GM20431 (cell line): ENCODE results near the gene TMTC1.

Experiments
- in situ Hi-C: fragments of 300-500 bp; cut with MseI, MboI; formaldehyde crosslinking; loops from one replicate; pipeline ENCODE4 v1.15.0; 2020; ENCODE audit warnings: low sequenced_read_pairs; ENCODE audit not compliant: unreplicated experiment

TMTC1 gene

DNA sequence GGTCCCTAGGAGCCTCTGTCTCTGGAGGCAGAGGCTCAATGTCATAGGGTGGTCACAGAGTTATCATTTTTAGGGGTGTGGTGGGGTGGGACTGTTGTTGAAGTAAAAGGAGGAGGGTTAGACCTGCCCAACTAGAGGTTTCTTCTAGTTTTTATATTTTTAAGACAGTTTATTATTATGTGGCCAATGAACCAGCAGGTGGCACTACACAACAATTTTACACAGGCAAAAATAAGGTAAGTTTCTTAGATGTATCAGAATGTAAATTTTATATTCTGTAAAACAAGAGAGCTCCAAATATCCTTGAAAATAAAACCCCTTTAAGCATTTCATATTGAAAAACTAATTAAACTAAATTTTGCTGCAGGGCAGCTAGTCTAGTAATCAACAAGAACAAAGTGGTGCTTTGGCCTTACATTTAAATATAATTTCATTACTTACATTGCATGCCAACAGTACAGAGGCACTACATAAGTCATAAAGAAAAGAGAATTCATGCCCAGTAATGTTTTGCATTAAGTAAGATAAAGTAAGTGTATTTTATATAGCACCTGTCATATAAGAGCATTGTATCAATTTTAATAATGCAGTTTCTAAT, 264.1 kb downstream of the TMTC1 start:
- in situ Hi-C loops: loop anchor here (25.0 kb wide), 1 partner anchor 768 kb away; no protein-coding TSS in a partner anchor

DNA sequence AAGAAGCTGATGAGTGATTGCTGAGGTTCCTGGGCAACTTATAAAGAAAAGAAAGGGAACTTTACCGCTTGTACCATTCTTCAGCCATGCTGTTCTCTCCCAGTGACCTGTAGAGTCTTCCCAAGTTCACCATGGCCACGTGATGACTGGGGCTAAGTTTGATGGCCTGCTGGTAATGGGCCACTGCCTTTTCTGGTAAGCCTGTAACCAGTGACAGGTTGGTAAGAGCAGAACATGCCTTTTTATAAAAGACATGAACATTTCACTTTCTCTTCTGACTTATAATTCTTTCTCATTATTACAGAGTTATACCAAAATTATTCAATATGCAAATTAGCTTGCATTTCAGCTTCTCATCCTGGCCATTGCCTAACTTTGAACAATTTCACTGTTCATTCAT, 265.3 kb downstream of the TMTC1 start:
- in situ Hi-C loops: loop anchor here (25.0 kb wide), 1 partner anchor 769 kb away; no protein-coding TSS in a partner anchor

GRCh38 chr12:29517264-29517663, 266.5 kb downstream of the TMTC1 start:
- in situ Hi-C loops: loop anchor here (25.0 kb wide), 1 partner anchor 770 kb away; no protein-coding TSS in a partner anchor

DNA sequence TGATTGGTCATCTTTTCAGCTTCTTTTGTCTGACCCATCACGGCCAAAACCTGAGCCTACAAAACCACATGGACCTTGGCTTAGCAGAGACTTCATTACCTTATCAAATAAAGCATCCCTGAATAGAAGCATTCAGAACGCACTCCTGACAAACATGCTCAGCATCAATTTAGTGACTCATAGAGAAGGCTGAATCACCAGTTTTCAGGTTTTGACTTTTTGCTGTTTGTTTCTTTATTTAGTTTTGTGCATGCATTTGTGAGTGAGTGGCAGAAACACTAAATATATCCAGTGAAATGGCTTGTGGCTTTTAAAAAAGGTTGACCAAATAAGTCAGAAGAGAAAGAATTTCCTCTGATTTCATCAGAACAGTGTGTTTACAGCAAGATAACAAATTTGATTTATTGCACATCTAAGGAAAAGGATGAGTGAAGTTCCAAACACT, 267.3 kb downstream of the TMTC1 start:
- in situ Hi-C loops: loop anchor here (25.0 kb wide), 1 partner anchor 771 kb away; no protein-coding TSS in a partner anchor

- in situ Hi-C loops: loop anchor here (25.0 kb wide), 1 partner anchor 777 kb away; no protein-coding TSS in a partner anchor
These were observed 273.1 kb downstream of the TMTC1 start for GRCh38 chr12:29510591-29511185.

DNA sequence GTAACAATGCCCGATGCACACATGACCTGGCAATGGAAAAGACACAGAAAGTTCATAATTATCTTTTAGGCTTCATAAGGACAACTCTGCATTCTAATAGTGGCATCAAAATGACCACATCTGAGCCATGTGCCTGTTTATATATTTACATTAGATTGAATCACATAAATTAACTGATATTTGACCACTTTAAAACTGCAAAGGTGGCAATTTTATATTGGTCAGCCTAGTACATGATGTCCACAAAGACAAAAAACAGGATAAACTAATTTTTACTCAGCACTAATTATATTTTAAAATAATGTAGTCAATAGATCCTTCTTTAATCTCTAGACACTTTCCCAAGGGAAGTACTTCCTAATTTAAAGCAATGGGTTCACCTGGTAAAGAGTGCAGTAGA, 274.2 kb downstream of the TMTC1 start:
- in situ Hi-C loops: loop anchor here (25.0 kb wide), 1 partner anchor 778 kb away; no protein-coding TSS in a partner anchor

GRCh38 chr12:29508949-29509348, 274.8 kb downstream of the TMTC1 start:
- in situ Hi-C loops: loop anchor here (25.0 kb wide), 1 partner anchor 778 kb away; no protein-coding TSS in a partner anchor

DNA sequence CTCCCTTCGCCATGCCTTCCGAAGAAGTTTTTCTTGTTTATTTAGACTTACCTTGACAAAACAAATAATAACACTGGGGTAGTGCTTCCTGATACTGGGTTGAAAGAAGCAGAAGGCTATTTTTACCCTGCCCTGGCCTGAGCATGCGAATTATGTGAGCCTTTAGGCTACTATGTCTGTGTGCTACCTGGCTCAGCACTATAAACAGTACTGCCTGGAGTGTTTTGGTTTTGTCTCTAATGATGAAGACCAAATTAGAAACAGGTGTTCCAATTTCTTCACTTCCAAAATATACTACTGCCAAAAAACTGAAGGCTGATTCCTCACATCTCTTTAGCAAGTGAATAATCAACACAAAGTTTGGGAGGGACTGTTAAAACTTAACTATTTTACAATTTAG, 278.6 kb downstream of the TMTC1 start:
- in situ Hi-C loops: loop anchor here (25.0 kb wide), 1 partner anchor 782 kb away; no protein-coding TSS in a partner anchor

DNA sequence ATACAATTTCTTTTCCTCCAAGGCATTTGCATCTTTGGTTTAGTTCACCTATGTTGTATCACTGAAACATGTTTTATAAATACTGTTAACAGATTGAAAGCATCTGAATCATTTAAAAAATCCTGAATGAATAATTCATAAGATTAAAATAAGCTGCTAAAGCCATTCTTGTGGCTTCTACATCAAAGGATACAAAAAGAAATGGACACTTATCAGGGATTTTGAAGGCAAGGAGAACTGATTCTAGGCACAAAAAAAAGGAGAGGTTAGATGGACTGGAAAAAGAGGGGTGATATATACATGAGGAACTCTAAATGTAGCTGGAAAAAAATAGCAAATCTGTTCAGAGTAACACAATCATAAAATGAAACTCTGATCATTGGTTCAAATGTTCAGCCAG, 280.5 kb downstream of the TMTC1 start:
- in situ Hi-C loops: loop anchor here (25.0 kb wide), 1 partner anchor 784 kb away; no protein-coding TSS in a partner anchor

- in situ Hi-C loops: no loop called here
These were observed 284.5 kb downstream of the TMTC1 start for GRCh38 chr12:29499235-29499634.

DNA sequence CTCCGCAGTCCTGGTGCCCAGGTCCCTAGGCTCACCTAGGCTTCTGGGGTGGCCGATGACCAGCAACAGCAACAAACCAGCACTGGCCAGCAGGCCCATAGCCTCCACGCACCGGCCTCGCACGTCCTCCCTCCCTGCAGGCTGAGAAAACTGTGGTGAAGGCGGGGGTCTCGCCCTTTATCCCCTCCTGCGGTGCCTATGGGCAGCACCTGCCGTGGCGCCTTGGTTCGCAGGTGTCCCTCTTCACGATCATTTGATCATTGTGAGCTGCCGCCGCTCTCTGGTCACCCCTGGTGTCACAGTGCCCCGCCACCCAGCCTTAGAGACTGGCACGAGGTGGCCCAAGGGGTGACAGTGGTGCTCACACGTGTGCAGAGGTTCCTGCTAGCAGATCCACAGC, 286.2 kb downstream of the TMTC1 start, which contains the start of gene OVCH1:
TSS of gene OVCH1 (minus strand) at position 99 of the 400 bp plus-strand sequence. CDS start at position 99, 0 bp downstream.
- in situ Hi-C loops: no loop called here

DNA sequence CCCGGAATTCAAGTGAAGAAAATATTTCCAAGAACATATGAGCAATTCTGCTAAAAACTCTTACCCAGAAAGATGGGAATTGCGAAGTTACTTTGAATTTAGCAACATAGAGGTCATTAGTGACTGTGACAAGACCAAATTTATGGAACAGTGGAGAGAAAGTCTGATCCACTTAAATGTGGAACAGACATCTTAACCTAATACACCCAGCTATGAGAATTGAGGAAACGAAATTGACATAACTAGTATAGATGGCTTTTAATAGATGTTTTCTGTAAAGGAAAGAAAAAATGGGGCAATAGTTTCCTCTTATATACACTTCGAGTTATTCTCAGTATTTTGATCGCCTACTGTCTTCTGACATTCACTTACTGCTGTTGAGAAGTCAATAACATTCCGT, 290.9 kb downstream of the TMTC1 start:
- in situ Hi-C loops: no loop called here

DNA sequence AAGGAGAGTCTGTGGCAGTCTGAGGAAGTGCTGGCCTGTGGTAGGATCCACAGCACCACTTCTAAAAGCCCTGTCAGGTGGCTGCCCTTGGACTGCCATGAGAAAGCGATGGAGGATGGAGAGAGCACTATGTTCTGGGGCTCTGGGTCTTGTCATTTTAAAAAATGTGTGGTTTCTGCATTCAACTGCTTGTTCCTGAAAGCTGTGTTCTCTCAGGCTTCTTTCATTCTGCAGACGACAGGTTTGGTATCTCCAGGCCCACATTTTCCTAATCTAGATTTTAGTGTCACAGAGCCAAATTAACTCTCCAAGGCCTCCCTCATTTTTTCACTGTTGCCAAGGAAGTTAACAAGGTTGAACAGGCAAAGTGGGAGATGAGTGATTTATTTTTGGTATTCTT, 296.8 kb downstream of the TMTC1 start:
- in situ Hi-C loops: no loop called here

GRCh38 chr12:29463198-29463597, 320.5 kb downstream of the TMTC1 start:
- in situ Hi-C loops: no loop called here

GRCh38 chr12:29460082-29460481, 323.7 kb downstream of the TMTC1 start:
- in situ Hi-C loops: no loop called here

DNA sequence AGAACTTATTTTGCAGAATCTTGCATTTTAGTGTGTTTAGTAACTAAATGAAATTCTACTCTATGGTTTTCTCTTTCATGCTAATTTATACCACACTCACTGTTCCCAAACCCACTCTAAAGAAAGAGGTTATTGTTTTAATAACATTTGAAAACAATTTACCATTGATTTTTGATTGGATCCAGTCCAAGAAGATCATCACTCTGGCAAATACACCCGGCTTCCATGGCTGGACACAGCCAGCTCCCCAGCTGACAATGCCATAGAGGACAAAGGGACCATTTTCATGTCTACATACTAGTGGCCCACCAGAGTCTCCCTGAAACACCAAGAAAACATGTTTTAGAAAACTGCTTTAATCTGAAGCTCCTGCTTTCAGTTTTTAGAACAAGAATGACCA, 328.7 kb downstream of the TMTC1 start:
- in situ Hi-C loops: no loop called here

DNA sequence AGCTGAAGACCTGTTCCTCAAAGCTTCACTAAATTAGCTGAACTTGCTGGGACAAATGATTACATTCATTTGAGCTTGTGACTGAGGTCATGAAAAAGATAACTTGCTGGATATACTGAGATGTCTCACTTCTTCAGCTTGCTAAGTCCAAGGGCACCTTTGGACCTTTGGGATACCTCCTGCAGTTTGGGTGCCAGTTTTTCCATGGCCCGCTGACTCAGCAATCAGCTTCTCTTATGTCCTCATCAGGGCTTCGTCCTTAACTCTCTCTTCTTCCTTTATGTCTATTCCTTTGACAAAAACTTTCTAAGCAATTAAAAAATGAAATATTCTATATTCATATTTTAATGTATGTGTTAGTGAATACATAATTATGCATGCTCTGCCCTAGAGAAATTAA, 331.9 kb downstream of the TMTC1 start:
- in situ Hi-C loops: no loop called here
